Measurements from ENCODE around the gene SERPINF2.
A peak's percentile ranks its signal among the peaks of the same experiment; 100 is the strongest.
"Not testable (repeated sequence)": the region's sequence is repeated elsewhere in the genome, so short reads cannot be mapped to it uniquely, and the experiment has no call there.

Gene SERPINF2

GRCh38 chr17:1716076-1716911 lies 26.4 kb upstream of the SERPINF2 start:
- peak; percentile 89 to 100 (median 100) for DNase-seq

- peak; percentile 50 to 97 (median 90) for DNase-seq
These were observed 25.6 kb upstream of the SERPINF2 start for GRCh38 chr17:1716912-1717695.

DNA sequence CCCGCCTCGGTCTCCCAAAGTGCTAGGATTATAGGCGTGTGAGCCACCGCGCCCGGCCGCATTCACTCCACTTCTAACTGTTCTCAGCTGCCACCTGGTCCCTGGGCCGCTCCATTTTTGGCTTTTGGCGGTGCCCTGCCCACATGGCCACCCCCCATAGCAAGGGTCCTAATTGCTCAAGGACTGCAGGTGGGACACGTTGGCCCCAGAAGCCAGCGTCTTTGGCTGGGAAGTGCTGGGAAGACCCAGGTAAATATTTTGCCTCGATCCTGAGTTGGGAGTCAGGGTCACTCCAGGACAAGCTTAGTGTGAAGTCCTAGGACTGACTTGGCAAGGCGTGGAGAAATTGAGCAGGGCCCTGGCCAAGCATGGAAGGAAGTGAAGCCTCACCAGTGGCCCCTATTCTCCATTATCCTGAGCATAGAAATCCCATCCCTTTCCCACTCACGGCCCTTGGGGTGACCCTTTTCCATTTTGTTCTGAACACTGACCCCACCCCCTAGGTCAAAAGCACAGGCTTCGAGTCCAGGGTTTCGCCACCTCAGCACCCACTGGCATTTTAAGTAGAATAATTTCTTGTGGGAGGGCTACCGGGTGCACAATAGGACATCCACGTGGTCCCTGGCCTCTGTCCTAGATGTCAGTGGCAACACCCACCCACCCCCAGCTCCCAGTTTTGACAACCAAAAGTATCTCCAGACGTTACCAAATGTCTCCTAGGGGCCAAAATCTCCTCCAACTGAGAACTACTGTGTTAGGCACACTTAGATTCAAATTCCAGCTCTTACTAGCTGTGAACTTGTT lies 24.1 kb upstream of the SERPINF2 start:
- DNase-seq, result no peak

GRCh38 chr17:1720856-1721386 lies 21.8 kb upstream of the SERPINF2 start:
- peak in 32 of 58 donors; percentile 4 to 60 (median 32) for DNase-seq

DNA sequence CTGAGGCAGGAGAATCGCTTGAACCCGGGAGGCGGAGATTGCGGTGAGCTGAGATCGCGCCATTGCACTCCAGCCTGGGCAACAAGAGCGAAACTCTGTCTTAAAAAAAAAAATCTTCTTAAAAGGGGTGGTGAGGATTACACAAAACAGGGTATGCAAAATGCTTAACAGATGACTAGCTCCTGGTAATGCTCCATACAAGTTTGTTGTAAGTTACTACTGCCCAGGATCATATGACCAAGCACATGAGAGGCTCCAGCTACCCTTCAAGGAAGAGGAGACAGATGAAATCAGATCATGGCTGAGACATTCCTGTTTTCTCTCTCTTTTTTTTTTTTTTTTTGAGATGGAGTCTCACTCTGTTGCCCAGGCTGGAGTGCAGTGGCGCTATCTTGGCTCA lies 20.6 kb upstream of the SERPINF2 start:
- DNase-seq, result not testable (repeated sequence)

- DNase-seq, result peak in 57 of 58 donors; percentile 35 to 95 (median 83)
These were observed 18.3 kb upstream of the SERPINF2 start, which contains the start of gene WDR81 for GRCh38 chr17:1724351-1724868. Gene WDR81 (plus strand): TSS chr17:1724704. CDS start chr17:1724960, 256 bp downstream.

DNA sequence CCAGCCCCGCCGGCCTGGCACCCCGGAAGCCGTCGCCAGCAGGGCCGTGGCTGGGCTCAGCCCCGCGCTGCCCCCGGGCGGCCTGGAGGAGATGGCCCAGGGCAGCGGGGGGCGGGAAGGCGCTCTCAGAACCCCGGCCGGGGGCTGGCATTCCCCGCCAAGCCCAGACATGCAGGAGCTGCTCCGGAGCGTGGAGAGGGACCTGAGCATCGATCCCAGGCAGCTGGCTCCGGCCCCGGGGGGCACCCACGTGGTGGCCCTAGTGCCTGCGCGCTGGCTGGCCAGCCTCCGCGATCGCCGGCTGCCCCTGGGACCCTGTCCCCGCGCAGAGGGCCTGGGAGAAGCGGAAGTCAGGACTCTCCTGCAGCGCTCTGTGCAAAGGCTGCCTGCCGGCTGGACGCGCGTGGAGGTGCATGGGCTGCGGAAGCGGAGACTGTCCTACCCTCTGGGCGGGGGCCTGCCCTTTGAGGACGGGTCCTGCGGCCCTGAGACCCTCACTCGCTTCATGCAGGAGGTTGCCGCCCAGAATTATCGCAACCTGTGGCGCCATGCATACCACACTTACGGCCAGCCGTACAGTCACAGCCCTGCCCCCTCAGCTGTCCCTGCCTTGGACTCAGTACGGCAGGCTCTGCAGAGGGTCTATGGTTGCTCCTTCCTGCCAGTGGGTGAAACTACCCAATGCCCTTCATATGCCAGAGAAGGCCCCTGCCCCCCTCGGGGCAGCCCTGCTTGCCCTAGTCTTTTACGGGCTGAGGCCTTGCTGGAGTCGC lies 17.6 kb upstream of the SERPINF2 start:
- DNase-seq, result peak in 2 of 58 donors; percentile 32 to 46

- DNase-seq, result no peak
These were observed 16.8 kb upstream of the SERPINF2 start for GRCh38 chr17:1725642-1726511.

DNA sequence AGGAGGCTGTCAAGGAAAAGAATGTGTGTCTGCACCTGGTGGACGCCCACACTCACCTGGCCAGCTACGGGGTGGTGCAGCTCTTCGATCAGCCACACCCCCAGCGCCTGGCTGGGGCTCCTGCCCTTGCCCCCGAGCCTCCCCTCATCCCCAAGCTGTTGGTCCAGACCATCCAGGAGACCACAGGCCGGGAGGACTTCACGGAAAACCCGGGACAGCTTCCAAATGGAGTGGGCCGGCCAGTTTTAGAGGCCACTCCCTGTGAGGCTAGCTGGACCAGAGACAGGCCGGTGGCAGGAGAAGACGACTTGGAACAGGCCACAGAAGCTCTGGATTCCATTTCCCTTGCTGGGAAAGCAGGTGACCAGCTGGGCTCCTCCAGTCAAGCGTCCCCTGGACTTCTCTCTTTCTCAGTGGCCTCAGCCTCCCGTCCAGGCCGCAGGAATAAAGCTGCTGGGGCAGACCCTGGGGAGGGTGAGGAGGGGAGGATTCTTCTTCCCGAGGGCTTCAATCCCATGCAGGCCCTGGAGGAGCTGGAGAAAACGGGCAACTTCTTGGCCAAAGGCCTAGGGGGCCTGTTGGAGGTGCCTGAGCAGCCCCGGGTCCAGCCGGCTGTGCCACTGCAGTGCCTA lies 15.9 kb upstream of the SERPINF2 start:
- no peak for DNase-seq

GRCh38 chr17:1727258-1727789 lies 15.3 kb upstream of the SERPINF2 start:
- no peak for DNase-seq

- no peak for DNase-seq
These were observed 14.6 kb upstream of the SERPINF2 start for GRCh38 chr17:1727876-1728630.

DNA sequence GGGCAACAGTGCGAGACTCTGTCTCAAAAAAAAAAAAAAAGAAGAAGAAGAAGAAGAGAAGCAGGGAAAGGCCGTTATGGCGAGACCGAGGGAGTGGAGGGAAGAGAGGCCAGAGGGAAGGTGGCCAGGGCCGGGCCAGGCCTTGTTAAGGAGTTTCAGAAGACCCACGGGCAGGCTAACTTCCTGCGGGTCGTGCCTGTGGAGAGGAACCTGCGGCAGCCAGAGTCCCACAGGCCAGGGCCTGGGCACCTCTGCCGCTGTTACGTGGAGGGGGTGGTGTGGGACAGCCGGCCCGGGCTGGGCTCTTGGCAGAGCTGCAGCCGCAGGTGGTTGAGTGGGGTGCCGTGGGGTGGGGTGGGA lies 12.7 kb upstream of the SERPINF2 start:
- no peak for DNase-seq

DNA sequence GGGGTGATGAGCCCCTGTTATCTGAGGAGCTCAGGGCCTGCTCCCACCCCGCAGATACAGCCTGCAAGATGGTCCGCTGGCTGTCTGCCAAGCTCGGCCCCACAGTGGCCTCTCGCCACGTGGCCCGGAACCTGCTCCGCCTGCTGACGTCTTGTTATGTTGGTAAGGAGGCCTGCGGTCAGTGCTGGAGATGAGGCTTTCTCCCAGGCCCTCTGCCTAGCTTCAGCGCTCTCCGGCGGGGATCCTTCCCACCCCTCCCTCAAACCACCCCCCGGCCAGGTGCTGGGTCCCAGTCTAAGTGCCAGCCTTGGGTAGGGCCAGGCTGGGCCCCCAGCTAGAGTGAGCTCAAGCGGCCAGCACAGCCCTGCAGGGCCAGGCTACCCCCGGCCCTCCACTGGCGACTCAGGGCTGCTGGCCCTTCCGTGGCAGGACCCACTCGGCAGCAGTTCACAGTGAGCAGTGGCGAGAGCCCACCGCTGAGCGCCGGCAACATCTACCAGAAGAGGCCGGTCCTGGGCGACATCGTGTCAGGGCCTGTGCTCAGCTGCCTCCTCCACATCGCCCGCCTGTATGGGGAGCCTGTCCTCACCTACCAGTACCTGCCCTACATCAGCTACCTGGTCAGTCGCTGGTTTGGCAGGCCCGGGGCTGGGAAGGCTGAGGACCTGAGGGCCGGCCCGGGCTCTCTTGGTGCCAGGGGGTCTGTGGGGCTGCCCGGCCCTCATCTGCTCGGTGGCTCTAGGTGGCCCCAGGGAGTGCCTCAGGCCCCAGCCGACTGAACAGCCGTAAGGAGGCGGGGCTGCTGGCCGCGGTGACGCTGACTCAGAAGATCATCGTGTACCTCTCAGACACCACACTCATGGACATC lies 12.1 kb upstream of the SERPINF2 start:
- peak in 15 of 58 donors; percentile 20 to 64 (median 27) for DNase-seq

DNA sequence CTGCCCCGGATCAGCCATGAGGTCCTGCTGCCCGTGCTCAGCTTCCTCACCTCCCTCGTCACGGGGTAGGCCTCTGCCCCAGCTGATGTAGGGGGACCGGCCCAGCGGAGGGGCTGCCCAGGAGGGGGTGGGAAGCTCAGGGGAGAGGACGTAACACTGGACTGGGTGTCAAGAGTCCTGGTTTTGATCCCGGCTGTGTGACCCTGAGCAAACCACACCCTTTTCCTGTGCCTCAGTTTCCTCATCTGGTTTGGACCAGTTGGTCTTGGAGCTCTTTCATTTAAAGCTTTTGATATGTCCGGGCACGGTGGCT lies 11.5 kb upstream of the SERPINF2 start:
- no peak for DNase-seq

DNA sequence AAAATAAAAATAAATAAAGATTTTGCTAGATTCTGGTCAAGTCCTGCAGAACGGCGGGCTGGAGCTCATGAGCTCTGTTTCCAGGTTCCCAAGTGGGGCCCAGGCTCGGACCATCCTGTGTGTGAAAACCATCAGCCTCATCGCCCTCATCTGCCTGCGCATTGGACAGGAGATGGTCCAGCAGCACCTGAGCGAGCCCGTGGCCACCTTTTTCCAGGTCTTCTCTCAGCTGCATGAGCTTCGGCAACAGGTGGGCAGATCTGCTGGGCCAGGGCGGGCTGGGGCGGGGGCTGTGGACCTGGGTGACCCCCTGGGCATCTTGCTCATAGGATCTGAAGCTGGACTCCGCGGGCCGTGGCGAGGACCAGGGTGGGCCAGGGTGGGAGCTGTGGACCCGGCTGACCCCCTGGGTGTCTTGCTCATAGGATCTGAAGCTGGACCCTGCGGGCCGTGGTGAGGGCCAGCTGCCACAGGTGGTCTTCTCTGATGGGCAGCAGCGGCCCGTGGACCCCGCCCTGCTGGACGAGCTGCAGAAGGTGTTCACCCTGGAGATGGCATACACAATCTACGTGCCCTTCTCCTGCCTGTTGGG lies 10.3 kb upstream of the SERPINF2 start:
- no peak for DNase-seq

DNA sequence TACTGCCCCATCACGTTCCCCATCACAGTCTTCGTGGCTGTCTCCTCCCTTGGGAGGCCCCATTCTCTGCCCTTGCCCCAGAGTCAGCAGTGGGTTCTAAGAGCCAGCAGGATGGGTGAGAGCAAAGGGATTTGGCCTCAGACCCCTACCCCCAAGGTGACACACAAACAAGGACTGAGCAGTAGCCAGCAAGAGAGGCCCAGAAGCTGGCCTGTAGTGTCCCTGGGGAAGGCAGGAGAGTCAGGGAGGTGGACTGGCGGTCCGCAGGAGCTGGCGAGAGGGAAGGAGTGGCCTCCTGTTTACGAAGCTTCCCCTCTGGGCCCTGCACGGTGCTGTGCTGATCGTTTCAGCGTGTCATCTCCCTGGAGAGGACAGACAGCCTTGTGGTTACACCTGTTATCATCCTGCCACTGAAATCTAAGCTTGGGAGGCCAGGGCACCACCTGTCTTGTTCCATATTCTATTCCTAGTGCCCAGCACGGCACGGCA lies 9.8 kb upstream of the SERPINF2 start:
- DNase-seq, result no peak
